ENCODE measurements around the gene ATG9B.

GRCh38 chr7:151035026-151035717 is 10.9 kb upstream of the ATG9B start:
- TF ChIP-seq CTCF (IDR thresholded peaks at IDR 0.05) (no peak), EP300 (IDR thresholded peaks at IDR 0.05) (no peak), POLR2A (IDR thresholded peaks at IDR 0.05) (no peak)

Data from gastroesophageal sphincter (tissue), 3 donors.